HG02571 (cell line): ENCODE data around the gene CXorf66.
"Not testable (repeated sequence)": the region's sequence is repeated elsewhere in the genome, so short reads cannot be mapped to it uniquely, and the experiment has no call there.

Experiments
- ATAC-seq: cut with Tn5 transposase; IDR thresholded peaks from one replicate; pipeline ENCODE4 v1.9.1; 2021; ENCODE audit warnings: mild to moderate bottlenecking, moderate library complexity; ENCODE audit not compliant: unreplicated experiment

Gene CXorf66, protein sequence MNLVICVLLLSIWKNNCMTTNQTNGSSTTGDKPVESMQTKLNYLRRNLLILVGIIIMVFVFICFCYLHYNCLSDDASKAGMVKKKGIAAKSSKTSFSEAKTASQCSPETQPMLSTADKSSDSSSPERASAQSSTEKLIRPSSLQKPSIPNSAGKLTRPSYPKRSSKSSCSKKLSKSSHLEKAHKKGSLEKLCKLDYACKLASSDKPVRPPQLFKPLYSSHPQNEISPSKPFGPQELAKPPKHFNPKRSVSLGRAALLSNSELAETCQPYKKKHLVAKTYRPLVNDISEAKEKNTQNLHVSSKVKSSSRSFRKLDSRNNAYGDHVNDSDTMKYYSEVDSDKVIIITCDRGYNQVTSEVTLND

DNA sequence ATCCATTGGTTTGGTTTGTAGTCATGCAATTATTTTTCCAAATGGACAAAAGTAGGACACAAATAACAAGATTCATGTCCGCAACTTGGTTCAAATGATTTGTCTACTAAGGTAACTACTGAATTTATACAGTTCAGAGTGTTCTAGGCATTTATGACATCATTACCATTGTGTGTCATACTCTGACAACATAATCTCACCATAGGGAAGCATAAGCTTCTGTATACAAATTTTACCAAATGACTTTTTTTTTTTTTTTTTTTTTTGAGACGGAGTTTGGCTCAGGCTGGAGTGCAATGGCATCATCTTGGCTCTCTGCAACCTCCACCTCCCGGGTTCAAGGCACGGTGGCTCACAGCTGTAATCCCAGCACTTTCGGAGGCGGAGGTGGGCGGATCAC, at the start of gene CXorf66:
Gene CXorf66 (minus strand): TSS at position 101 of the 400 bp plus-strand sequence. CDS start 25 bp downstream, at position 76.
- no peak for ATAC-seq

DNA sequence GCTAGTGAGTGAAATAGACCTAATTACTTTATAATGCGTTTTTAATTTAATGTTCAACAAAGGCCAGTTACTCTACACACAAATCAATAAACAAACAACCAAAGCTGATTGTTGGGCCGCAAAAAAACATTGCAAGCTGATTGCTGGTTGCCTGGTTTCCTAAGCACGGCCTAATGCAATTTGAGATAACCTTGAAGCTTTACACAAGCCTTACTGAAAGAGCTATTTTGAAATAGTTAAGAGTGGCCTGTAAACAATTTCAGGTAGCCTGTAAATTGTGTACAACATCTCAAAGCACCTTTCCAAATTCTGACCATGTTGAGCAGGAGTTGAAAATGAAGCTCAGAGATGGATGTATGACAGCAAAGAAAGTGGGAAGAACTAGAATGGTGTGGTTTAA, 17.5 kb upstream of the CXorf66 start:
- ATAC-seq = no peak

DNA sequence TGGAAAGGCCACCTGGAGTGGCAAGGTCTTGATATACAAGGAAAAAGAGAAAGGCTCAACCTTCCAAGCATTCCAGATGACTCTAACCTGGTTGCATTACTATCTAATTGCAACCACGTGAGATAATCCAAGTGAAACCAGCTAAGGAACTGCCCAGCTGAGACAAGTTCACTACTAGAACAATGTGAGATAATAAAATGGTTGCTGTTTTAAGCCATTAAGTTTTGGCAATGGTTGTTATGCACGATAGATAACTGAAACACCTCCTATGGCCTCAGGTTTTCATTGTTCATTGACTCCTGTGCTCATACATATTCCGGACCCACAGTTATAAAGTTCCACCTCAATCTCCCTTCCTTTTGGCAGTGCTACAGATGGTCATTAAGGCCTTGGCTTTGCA, 9.2 kb upstream of the CXorf66 start:
- no peak for ATAC-seq

DNA sequence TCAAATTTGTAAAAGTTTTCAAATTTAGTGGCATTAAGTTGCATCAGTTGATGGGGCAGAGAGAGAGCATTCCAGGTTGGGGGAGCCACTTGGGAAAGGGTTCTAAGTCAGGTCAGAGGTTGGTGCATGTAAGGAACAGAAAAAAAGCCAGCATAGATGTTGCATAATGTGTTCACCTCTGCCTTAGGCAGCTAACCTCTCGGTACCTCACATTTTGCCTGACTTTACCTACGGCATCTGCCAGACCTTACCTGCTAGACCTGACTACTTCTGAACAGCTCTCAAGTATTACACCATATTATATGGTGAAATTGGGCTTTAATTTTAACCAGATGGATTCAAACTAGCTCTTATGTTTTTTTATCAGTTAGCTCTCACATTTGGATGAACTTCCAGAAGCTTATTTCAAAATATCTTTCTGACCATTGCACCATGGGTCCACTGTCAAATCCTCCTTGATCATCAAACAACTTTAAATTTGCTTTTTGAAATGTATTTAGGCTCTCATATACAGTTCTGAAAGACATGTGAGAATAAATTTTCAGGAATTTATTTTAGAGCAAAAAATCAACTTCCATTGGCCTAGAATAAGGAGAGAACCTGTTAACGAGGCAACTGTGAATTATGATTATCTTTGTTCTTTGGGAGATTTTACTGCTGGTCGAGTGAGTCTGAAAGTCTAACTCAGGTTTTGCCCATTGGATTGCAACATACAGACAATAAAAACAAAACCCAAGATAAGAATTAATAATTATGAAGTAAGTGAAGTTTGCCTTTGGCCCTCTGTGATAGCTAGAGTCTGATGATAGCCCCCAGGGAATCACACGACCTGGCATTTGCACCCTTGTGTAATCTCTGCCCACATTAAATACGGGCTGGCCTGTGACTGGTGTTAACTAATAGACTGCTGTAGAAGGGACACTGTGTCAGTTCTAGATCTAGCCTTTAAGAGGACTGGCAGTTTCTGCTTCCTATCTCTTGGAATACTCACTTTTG, 7.6 kb upstream of the CXorf66 start:
- no peak for ATAC-seq

DNA sequence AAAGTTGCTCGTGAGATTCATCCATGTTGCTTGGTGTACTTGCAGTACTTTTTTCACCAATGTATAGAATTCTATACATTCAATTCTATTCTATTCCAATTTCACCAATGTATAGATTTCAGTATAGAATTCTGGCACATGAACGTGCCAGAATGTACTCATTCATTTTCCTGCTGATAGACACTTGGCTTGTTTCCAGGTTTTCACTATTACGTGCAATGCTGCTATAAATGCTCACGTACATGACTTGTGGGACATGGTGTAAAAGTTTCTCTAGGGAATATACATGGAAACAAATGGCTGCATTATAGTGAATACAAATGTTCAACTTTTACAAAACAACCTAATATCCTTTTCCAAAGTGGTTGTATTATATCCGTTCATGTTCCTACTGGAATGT, 6.8 kb upstream of the CXorf66 start:
- ATAC-seq = no peak

DNA sequence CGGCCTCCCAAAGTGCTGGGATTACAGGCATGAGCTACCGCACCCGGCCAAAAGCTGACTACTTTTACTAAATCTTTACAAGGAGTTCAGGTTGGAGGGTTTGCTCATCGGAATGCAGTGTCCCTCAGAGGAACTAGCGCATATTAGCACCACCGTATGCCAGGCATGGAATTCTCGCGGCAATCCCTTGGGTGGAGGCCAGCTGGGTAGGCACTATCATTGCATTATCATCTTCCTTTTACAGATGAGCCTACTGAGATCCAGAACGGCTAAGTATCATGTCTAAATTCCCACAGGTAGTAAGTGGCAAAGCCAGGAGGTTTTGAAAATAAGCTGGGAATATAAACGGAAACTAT, 6.1 kb upstream of the CXorf66 start:
- no peak for ATAC-seq

DNA sequence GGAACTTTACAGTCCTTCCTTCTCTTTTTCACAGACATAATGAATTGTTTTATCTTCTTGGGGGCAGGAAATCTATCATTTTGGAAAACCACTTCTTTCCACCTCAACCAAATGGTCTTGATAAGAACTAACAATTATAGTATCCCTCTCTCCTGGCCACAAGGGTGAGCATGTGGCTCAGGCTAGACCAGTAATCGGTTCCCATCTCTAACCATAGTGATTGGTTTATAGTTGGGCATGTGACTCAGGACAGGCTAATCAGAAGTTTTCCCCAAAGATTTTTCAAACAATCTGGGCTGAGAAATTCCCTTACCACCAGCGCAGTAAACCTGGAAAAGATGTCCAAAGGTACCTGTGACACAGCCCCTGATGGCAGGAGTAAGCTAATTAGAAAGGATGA, 4.0 kb upstream of the CXorf66 start:
- no peak for ATAC-seq

DNA sequence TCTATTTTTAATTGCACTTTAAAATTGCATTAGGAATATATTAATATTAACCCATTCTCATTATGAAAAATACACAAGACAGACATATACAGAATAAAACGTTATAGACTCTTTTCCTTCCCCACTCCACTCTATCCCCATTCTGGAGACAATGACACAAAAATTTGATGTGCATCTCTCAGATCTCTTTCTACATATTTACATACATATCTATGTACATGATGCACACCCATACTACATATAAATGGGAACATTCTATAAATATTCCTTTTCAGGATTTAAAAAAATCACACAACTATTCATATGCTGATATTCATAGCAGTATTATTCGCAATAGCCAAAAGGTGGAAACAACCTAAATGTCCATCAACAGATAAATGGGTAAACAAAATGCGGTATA, 2.4 kb upstream of the CXorf66 start:
- ATAC-seq = no peak

DNA sequence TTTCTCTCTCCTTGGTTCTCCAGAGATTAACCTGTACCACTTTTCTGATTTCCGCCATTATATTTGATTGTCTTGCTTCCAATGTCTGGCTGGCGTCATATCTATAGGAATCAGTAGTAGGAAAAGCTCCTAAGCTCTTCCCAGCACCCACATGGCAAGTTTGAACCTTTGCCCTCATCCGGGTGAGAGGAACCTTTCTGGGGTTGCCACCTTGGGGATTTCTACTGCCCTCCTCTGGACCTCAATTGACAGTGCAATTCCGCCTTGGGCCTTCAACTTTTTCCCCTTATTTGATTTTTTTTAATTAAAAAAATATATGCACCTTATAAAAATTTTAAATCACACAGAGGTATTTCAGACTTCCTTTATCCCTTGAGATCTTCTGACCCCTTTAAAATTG, 2.0 kb upstream of the CXorf66 start:
- no peak for ATAC-seq

DNA sequence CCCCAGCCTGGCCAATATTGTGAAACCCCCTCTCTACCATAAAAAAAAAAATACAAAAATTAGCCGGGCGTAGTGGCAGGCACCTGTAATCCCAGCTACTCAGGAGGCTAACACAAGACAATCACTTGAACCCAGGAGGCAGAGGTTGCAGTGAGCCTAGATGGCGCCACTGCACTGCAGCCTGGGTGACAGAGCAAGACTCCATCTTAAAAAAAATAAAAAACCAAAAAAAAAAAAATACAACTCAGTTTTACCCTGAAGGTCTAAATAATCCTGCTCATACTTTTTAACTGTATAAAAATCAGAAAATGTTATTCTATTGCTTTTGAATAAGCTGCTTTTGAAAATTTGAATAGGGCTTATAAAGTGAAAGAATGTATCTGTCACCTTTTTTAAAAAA, 838 bp upstream of the CXorf66 start:
- not testable (repeated sequence) for ATAC-seq

DNA sequence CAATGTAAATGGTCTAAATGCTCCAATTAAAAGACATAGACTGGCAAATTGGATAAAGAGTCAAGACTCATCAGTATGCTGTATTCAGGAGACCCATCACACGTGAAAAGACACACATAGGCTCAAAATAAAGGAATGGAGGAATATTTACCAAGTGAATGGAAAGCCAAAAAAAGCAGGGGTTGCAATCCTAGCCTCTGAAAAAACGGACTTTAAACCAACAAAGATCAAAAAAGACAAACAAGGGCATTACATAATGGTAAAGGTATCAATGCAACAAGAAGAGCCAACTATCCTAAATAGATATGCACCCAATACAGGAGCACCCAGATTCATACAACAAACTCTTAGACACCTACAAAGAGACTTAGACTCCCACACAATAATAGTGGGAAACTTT, 4.2 kb downstream of the CXorf66 start:
- ATAC-seq = not testable (repeated sequence)

DNA sequence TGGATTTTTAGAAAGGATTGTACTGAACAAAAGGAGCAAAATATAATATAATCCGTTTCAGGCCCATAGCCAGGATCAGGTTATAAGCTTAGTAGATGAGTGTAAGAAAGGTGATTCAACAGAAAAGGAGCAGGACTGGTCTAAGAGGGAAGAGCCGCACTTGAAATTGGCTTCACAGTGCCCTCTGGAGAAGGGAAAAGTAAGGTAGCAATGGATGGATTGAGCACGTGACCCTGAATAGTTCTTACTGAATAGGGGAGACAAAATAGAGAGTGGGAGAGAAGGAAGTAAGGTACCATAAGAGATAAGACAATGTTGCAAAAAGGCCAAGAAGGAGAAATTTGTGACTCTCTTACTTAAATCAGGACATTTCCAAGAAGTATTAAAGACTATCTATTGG, 15.6 kb downstream of the CXorf66 start:
- no peak for ATAC-seq

DNA sequence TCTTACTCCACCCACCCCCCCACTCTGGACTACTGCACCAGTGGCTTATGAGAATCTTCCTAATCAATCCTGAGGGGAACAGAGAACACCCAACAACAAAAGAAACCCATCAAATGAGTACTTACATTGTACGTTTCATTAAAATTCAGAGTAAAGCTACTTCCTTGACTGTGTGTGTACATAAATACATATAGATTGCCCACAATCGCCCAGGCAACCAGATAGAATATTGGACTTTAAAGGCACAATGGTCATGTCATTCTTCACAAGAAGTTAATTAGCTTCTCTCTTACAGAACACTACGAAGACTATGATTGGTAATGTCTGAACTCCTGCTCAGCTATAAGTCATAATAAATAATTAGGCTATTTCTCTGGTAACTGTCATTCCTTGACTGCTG, 20.2 kb downstream of the CXorf66 start:
- ATAC-seq = no peak

DNA sequence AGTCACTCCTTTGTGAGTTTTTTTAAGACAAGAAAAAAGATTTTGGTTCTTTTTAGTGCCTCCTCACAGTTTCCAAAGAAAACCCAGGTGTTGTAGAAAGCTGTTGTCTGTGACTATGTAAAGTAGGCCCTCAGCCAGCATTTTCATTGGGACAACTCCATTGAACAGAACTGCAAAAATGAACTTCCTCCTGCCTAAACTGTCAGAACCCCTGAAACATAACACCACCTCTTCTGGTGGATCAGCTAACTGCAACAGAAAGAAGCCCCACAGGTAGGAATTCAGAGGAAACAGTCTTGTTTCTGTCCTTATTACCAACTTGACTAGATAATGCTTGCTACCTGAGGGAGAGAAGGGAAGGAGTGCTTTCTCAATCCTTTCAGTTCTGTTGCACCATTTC, 29.1 kb downstream of the CXorf66 start:
- ATAC-seq = no peak

DNA sequence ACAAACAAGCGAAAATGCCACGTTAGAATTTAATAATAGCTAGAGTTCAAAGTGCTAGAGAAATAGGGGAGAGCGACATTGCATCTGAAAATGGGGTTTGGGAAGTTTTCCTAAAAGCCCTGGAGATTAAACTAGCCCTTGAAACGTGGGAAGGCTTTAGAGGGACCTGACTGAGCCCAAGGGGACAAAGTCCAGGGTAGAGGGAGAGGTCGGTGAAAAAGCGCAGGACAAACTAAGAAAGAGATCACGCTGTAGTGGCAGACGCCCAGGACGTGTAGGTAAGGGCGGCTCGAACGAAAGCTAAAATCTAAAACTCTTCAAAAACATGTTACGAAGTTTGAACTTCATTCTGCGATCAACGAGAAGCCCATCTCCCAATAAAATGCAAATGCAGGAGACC, 31.4 kb downstream of the CXorf66 start:
- ATAC-seq = no peak

DNA sequence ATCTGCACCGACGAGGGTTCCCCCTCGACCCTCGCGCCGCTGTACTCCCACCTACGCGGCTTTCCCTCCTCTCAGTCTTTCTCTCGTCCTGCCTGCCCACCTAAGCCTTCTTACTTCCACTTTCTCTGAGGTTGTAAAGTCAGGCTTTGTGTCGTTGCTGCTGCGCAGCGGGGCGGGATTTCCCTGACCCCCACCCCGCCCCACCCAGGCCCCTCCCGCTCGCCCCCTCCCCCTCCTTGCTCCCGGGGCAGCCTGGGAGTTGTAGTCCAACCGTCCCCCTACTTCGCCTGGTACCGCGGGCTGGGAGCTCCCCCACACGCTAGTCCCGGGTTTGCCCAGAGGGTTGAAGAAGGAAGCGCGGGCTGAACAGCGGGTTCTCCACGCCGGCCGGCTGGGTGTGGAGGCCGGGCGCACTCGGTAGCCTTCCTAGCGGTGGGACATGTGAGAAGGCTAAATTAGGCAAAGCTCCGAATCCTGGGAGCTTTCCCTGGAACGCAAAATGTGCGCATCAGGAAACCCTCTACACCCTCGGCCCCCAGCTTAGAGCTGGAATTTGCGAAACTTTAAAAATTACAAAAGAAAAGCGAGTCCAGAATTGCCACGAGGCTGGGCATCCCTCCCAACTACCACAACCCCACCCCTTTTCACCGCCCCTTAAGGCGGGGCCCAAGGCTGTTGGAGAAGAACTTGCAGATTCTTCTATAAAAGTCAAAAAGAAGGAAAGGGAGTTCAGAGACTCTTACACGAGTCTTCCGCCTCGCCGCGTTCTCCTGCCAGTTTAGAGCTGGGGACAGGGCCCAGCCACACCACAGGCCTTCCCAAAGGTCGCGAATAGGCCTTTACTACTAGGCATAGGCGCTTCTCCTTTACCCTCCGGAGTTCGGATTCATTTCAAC, 32.2 kb downstream of the CXorf66 start, which contains the start of gene ATP11C:
Gene ATP11C (minus strand): TSS at position 153 of the 896 bp plus-strand sequence. CDS start 1,011 bp downstream, outside the sequence.
- peak; percentile 77 for ATAC-seq

DNA sequence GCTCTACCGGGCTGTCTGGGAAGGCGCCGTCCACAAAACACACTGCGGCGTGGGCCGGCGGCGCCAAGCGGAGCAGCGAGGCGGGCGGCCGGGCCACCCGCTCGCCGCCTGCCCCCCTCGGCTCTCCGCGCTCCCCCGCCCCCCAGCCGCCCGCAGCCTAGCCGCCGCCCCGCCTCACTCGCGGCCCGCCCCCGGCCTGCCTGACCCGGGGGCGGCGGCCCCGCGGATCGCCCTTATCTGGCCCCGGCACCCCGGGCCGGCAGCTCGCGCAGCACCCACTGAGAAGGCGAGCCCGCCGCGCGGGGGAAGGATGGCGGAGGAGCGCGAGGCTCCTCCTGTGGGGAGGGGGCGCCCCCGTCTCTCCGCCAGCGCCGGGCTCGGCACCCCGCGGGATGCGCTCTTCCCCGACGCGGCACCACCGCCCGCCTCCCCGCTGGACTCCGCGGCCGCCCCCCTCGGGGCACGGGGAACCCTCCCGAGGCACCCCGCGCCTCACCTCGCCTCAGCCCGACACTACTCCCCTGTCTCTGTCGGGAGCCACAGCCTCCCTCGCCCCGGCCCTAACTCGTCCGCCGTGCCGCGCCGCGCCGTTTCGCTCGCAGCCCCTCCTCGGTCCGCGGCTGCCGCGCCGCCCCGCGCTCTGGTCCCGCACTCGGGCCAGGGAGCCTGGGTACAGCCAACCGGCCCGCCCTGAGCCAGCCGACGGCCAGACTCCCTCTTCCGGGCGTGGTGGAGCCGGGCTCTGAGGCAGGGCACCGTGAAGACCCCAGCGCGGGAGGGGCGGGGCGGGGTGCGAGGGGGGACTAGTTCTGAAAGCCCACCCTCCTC, 33.0 kb downstream of the CXorf66 start:
- peak; percentile 38 for ATAC-seq

DNA sequence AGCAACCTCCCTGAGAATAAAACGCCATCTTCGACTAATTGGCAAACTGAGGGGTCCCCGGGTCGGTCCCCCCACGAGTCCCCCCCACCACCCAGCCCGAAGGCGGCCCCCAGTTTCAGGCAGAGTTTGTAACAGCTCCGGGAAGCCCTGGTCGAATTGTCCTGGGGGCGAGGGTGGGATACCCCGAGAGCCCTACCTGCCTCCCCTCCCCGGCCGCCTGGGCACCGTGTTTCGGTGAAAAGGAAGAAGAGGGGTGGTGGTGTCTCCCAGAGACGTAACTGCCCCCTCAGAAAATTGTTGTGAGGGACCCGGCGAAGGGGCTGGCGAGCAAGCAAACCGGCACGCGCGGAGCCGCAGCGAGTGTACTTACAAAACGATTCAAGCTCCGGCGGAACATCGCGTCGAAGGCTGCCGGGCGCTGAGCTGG, 33.7 kb downstream of the CXorf66 start:
- ATAC-seq = no peak

DNA sequence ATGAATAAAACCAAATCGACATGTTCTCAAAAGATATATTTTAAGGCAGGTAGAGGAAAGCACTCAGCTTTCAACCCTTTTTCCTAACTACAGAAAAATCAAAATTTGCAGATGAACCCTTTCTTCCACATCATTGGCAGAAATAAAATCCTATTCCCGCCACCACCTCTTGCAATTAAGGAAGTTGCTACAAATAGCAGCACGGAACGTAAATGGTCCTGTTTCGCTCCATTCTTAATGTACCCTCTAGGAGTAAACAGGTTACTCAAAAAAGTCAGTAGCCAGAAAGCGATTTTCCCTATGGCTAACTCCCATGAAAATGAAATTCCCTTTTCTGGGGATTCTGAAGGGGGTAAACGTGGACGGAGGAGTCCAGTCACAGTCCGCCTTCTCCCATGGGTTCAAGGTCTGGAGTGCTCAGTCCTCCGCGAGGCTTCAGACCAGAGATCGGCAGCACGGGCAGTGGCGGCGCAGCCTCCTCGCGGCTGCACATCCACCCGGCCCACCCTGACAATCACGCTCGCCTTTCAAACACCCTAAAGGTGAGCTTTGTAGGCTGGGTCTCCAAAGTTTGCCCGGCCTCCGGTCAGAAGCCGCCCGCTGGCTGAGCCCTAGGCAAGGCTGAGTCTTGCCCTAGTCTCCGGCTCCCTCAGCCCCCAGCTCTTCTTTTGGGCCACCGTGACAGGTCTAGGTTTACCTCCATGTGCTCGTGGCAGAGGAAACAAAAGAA, 34.2 kb downstream of the CXorf66 start:
- no peak for ATAC-seq
